GM23338 (cell line): ENCODE results near the gene FBLN5. TPM values are rescaled to one million over a fixed set of nuclear protein-coding genes. Genes with fewer than 3 reads are reported as not detected.

ENCODE experiments used
- ATAC-seq: fragments of 200-7000 bp; cut with Tn5 transposase; 3 replicates; pipeline ENCODE4 v1.9.1; 2020
- DNase-seq: peaks from one replicate; pipeline ENCODE4 v3.0.0-alpha.2; 2015; ENCODE audit warnings: low spot score
- H2AFZ ChIP-seq: fragments of 200-600 bp; sonication (generic); 2 replicates; pipeline ENCODE4 v1.8.0; 2016; ENCODE audit warnings: antibody characterized with exemption, mild to moderate bottlenecking, moderate library complexity
- H3F3A ChIP-seq: fragments of 200-600 bp; sonication (generic); replicated peaks from 2 replicates; pipeline ENCODE4 v1.8.0; 2017; ENCODE audit warnings: antibody characterized with exemption, mixed run types, low read depth
- H3K27ac ChIP-seq: fragments of 200-600 bp; sonication (generic); 2 replicates; pipeline ENCODE4 v1.6.1; 2016; ENCODE audit warnings: low read depth
- H3K27me3 ChIP-seq: fragments of 200-600 bp; sonication (generic); 2 replicates; pipeline ENCODE4 v1.8.0; 2016; ENCODE audit warnings: mild to moderate bottlenecking, mixed run types, moderate library complexity; ENCODE audit not compliant: insufficient read depth
- H3K36me3 ChIP-seq: fragments of 200-600 bp; sonication (generic); 2 replicates; pipeline ENCODE4 v1.8.0; 2016; ENCODE audit warnings: mild to moderate bottlenecking; ENCODE audit not compliant: insufficient read depth
- H3K4me1 ChIP-seq: fragments of 200-600 bp; sonication (generic); 2 replicates; pipeline ENCODE4 v1.8.0; 2016; ENCODE audit warnings: mild to moderate bottlenecking, moderate library complexity; ENCODE audit not compliant: insufficient read depth
- H3K4me2 ChIP-seq: fragments of 200-600 bp; sonication (generic); 2 replicates; pipeline ENCODE4 v1.7.1; 2017; ENCODE audit warnings: mixed run types
- H3K4me3 ChIP-seq: fragments of 200-600 bp; sonication (generic); 2 replicates; pipeline ENCODE4 v1.6.1; 2016; ENCODE audit warnings: mixed run types
- H3K79me2 ChIP-seq: fragments of 200-600 bp; sonication (generic); replicated peaks from 2 replicates; pipeline ENCODE4 v1.8.0; 2017; ENCODE audit warnings: mild to moderate bottlenecking; ENCODE audit not compliant: insufficient read depth
- H3K9me2 ChIP-seq: fragments of 200-600 bp; sonication (generic); 2 replicates; pipeline ENCODE4 v1.8.0; 2017; ENCODE audit not compliant: insufficient read depth
- H4K20me1 ChIP-seq: fragments of 200-600 bp; sonication (generic); replicated peaks from 2 replicates; pipeline ENCODE4 v1.8.0; 2017; ENCODE audit warnings: mild to moderate bottlenecking; ENCODE audit not compliant: insufficient read depth
- H3K27ac Mint-ChIP-seq: 2 replicates; pipeline ENCODE4 v1.8.0; 2020; ENCODE audit warnings: inconsistent platforms, mild to moderate bottlenecking, moderate library complexity, mixed read lengths
- H3K27me3 Mint-ChIP-seq: 3 replicates; pipeline ENCODE4 v1.8.0; 2022; ENCODE audit warnings: low read depth, mild to moderate bottlenecking, moderate library complexity, mixed read lengths, inconsistent platforms; ENCODE audit not compliant: insufficient read depth, poor library complexity
- H3K36me3 Mint-ChIP-seq: 3 replicates; pipeline ENCODE4 v1.8.0; 2021; ENCODE audit warnings: low read depth, mild to moderate bottlenecking, inconsistent platforms, moderate library complexity, mixed read lengths
- H3K4me1 Mint-ChIP-seq: 3 replicates; pipeline ENCODE4 v1.8.0; 2020; ENCODE audit warnings: mild to moderate bottlenecking, inconsistent platforms, mixed read lengths
- H3K4me3 Mint-ChIP-seq: 3 replicates; pipeline ENCODE4 v1.8.0; 2021; ENCODE audit warnings: moderate library complexity, mild to moderate bottlenecking, inconsistent platforms, mixed read lengths
- H3K9me3 Mint-ChIP-seq: 3 replicates; pipeline ENCODE4 v1.8.0; 2020; ENCODE audit warnings: moderate library complexity, mild to moderate bottlenecking, inconsistent platforms, mixed read lengths
- CREB1 ChIP-seq: fragments of 250-450 bp; sonication (Bioruptor Pico); IDR thresholded peaks from 2 replicates; pipeline ENCODE4 v1.5.0; 2020; ENCODE audit warnings: low read depth, mild to moderate bottlenecking, moderate library complexity
- CTCF ChIP-seq, 2 experiments: fragments of 200-600 bp in 1 of 2; sonication (generic) in 1 of 2; conservative IDR thresholded peaks; 2 replicates each; pipeline versions ENCODE4 v1.5.1 to v1.6.1; 2016 to 2017; ENCODE audit warnings: antibody characterized with exemption in 2 of 2, low read depth in 2 of 2, mild to moderate bottlenecking in 2 of 2, moderate library complexity in 1 of 2
- EZH2 ChIP-seq: fragments of 200-600 bp; sonication (generic); IDR thresholded peaks from one replicate; pipeline ENCODE4 v1.8.0; 2017; ENCODE audit warnings: antibody characterized with exemption, mild to moderate bottlenecking, low read depth; ENCODE audit not compliant: unreplicated experiment
- EZH2phosphoT487 ChIP-seq: fragments of 200-600 bp; sonication (generic); IDR thresholded peaks from one replicate; pipeline ENCODE4 v1.8.1; 2018; ENCODE audit warnings: antibody characterized with exemption; ENCODE audit not compliant: unreplicated experiment
- REST ChIP-seq: IDR thresholded peaks from one replicate; pipeline ENCODE4 v1.6.1; 2018; ENCODE audit warnings: antibody characterized with exemption; ENCODE audit not compliant: unreplicated experiment
- ZNF114 ChIP-seq: fragments of 250-450 bp; sonication (Bioruptor Pico); IDR thresholded peaks from 2 replicates; pipeline ENCODE4 v1.5.0; 2020; ENCODE audit warnings: mild to moderate bottlenecking, moderate library complexity
- ZNF462 ChIP-seq: fragments of 250-450 bp; sonication (Bioruptor Pico); IDR thresholded peaks from 2 replicates; pipeline ENCODE4 v1.5.0; 2020; ENCODE audit warnings: mild to moderate bottlenecking, moderate library complexity
- polyA plus RNA-seq: library from polyadenylated mRNA; unstranded; fragments of >200 nt; fragmentation: Nextera tagmentation; extraction: Ambion mirVana; gene quantifications from 2 replicates; pipeline ENCODE4 v1.2.1, GENCODE V29; 2016
- total RNA-seq: library from RNA; depleted of rRNA; stranded (reverse); fragments of >200 nt; shearing (Covaris generic); gene quantifications from 2 replicates; pipeline ENCODE4 v1.2.3, GENCODE V29; 2014

The FBLN5 gene
- total and polyA plus RNA-seq, 2 experiments from 2014 or later: 4.3 to 4.9 TPM

- Mint-ChIP-seq H3K27me3 (peaks cover 5% of the 10 kb centered on the region), H3K4me1 (no peaks in the 10 kb centered on the region), H3K4me3 (no peak overlapping the region), H3K9me3 (no peaks in the 10 kb centered on the region), H3K27ac (no peak overlapping the region), H3K36me3 (no peaks in the 10 kb centered on the region)
- Histone ChIP-seq H3K4me3 (no peak overlapping the region), H3K9me2 (no peaks in the 10 kb centered on the region), H3K27ac (no peak overlapping the region), H3K36me3 (no peaks in the 10 kb centered on the region), H3K79me2 (no peaks in the 10 kb centered on the region), H3K27me3 (no peaks in the 10 kb centered on the region), H4K20me1 (no peaks in the 10 kb centered on the region), H3K4me2 (no peak overlapping the region), H3K4me1 (no peaks in the 10 kb centered on the region), H3F3A (no peaks in the 10 kb centered on the region), H2AFZ (no peak overlapping the region)
- DNase-seq (no peak), ATAC-seq (no peak)
- TF ChIP-seq ZNF462 (no peak), REST (no peak), CREB1 (CRISPR knock-in tag) (no peak), EZH2phosphoT487 (no peak), EZH2 (no peak), CTCF (conservative IDR thresholded peaks at IDR 0.05; ENCODE audit: low read depth in 2 of 2) (no peak), ZNF114 (CRISPR knock-in tag) (no peak)
These were observed 58.6 kb downstream of the FBLN5 start for GRCh38 chr14:91888641-91889476.
